GM19035 (cell line): ENCODE data around the gene RASL10A.

ENCODE experiments used
- ATAC-seq: cut with Tn5 transposase; IDR thresholded peaks from one replicate; pipeline ENCODE4 v1.9.1; 2021; ENCODE audit not compliant: unreplicated experiment

Gene RASL10A

GRCh38 chr22:29323641-29324040 is 8.1 kb upstream of the RASL10A start:
- ATAC-seq: no peak

- no peak for ATAC-seq
Measured at GRCh38 chr22:29320546-29320945, 5.0 kb upstream of the RASL10A start.

GRCh38 chr22:29319072-29319471 is 3.6 kb upstream of the RASL10A start:
- ATAC-seq: no peak

- no peak for ATAC-seq
Measured at GRCh38 chr22:29317827-29318454, 2.4 kb upstream of the RASL10A start.

GRCh38 chr22:29316141-29316828 is 788 bp upstream of the RASL10A start:
- no peak for ATAC-seq

- ATAC-seq: no peak
Measured at GRCh38 chr22:29314537-29315285, 786 bp downstream of the RASL10A start.

GRCh38 chr22:29313576-29314466 is 1.7 kb downstream of the RASL10A start:
- no peak for ATAC-seq

- no peak for ATAC-seq
Measured at GRCh38 chr22:29313126-29313575, 2.3 kb downstream of the RASL10A start.

- no peak for ATAC-seq
Measured at GRCh38 chr22:29312218-29313125, 3.0 kb downstream of the RASL10A start.

GRCh38 chr22:29311464-29312217 is 3.9 kb downstream of the RASL10A start:
- ATAC-seq: no peak

- ATAC-seq: no peak
Measured at GRCh38 chr22:29310863-29311339, 4.6 kb downstream of the RASL10A start.

- ATAC-seq: no peak
Measured at GRCh38 chr22:29310065-29310862, 5.2 kb downstream of the RASL10A start.

- no peak for ATAC-seq
Measured at GRCh38 chr22:29309332-29310064, 6.0 kb downstream of the RASL10A start.

GRCh38 chr22:29308791-29309262 is 6.7 kb downstream of the RASL10A start:
- ATAC-seq: no peak

- no peak for ATAC-seq
Measured at GRCh38 chr22:29308148-29308790, 7.2 kb downstream of the RASL10A start.

- ATAC-seq: no peak
Measured at GRCh38 chr22:29307596-29308147, 7.8 kb downstream of the RASL10A start.
